ENCODE data around the gene RNU6-1.

The RNU6-1 gene

GRCh38 chr15:67805666-67806516, 34.0 kb downstream of the RNU6-1 start:
- Histone ChIP-seq H3K36me3 (ENCODE audit: control insufficient read depth, insufficient read depth, low read length) (no peaks in the 10 kb centered on the region), H3K9ac (ENCODE audit: low read length) (no peak overlapping the region), H3K79me1 (ENCODE audit: low read length) (no peaks in the 10 kb centered on the region), H4K5ac (ENCODE audit: low read length) (no peak overlapping the region), H3K56ac (ENCODE audit: low read length) (no peak overlapping the region), H3K27me3 (ENCODE audit: insufficient read depth, low read length, poor library complexity) (no peaks in the 10 kb centered on the region), H2BK5ac (ENCODE audit: low read length) (no peak overlapping the region), H3K4me1 (ENCODE audit: control insufficient read depth, low read depth, low read length) (peaks cover 6% of the 10 kb centered on the region), H2AK5ac (ENCODE audit: low read length) (no peak overlapping the region), H3K4me2 (ENCODE audit: low read length) (no peak overlapping the region), H3K18ac (ENCODE audit: low read length) (no peak overlapping the region), H3K4me3 (ENCODE audit: low read length) (no peak overlapping the region), H3K27ac (ENCODE audit: low read depth, low read length) (no peak overlapping the region), H2BK120ac (ENCODE audit: low read depth, low read length) (no peak overlapping the region), H4K8ac (ENCODE audit: low read depth, low read length) (no peak overlapping the region), H3K4ac (ENCODE audit: low read depth, low read length) (no peak overlapping the region), H3K23ac (ENCODE audit: low read length) (peak overlapping the region; percentile 6), H3K79me2 (ENCODE audit: control insufficient read depth, insufficient read depth, low read length) (no peaks in the 10 kb centered on the region), H2BK15ac (replicated peaks; ENCODE audit: low read depth) (no peak overlapping the region)
- DNase-seq = no peak
- WGBS (ENCODE audit: extremely low coverage, insufficient coverage, low lambda C conversion rate) = no CpG with 5 or more reads among the region's 16 CpGs

- no peak overlapping the region for H3K4me2 ChIP-seq (ENCODE audit: low read length)
- no peaks in the 10 kb centered on the region for H3K27me3 ChIP-seq (ENCODE audit: insufficient read depth, low read length, poor library complexity)
- H2BK120ac ChIP-seq (ENCODE audit: low read depth, low read length) = no peak overlapping the region
- H3K4ac ChIP-seq (ENCODE audit: low read depth, low read length) = no peak overlapping the region
- no peak overlapping the region for H4K5ac ChIP-seq (ENCODE audit: low read length)
- peaks cover 6% of the 10 kb centered on the region for H3K4me1 ChIP-seq (ENCODE audit: control insufficient read depth, low read depth, low read length)
- no peaks in the 10 kb centered on the region for H3K79me2 ChIP-seq (ENCODE audit: control insufficient read depth, insufficient read depth, low read length)
- peak overlapping the region; percentile 6 for H3K23ac ChIP-seq (ENCODE audit: low read length)
- no peak for DNase-seq
- no peaks in the 10 kb centered on the region for H3K36me3 ChIP-seq (ENCODE audit: control insufficient read depth, insufficient read depth, low read length)
- H2BK15ac ChIP-seq (replicated peaks; ENCODE audit: low read depth) = no peak overlapping the region
- no peak overlapping the region for H3K27ac ChIP-seq (ENCODE audit: low read depth, low read length)
- no peak overlapping the region for H3K4me3 ChIP-seq (ENCODE audit: low read length)
- no peak overlapping the region for H4K8ac ChIP-seq (ENCODE audit: low read depth, low read length)
- H3K79me1 ChIP-seq (ENCODE audit: low read length) = no peaks in the 10 kb centered on the region
- no CpG with 5 or more reads among the region's 17 CpGs for WGBS (ENCODE audit: extremely low coverage, insufficient coverage, low lambda C conversion rate)
- H3K9ac ChIP-seq (ENCODE audit: low read length) = no peak overlapping the region
- H3K18ac ChIP-seq (ENCODE audit: low read length) = no peak overlapping the region
- H2BK5ac ChIP-seq (ENCODE audit: low read length) = no peak overlapping the region
- peak overlapping the region; percentile 33 for H2AK5ac ChIP-seq (ENCODE audit: low read length)
- no peak overlapping the region for H3K56ac ChIP-seq (ENCODE audit: low read length)
Measured at GRCh38 chr15:67805008-67805665, 34.7 kb downstream of the RNU6-1 start.

- H2BK15ac ChIP-seq (replicated peaks; ENCODE audit: low read depth) = no peak overlapping the region
Measured at GRCh38 chr15:67803996-67804843, 35.6 kb downstream of the RNU6-1 start.

GRCh38 chr15:67803299-67803698, 36.5 kb downstream of the RNU6-1 start:
- Histone ChIP-seq H3K9ac (ENCODE audit: low read length) (no peak overlapping the region), H3K36me3 (ENCODE audit: control insufficient read depth, insufficient read depth, low read length) (no peaks in the 10 kb centered on the region), H2BK5ac (ENCODE audit: low read length) (no peak overlapping the region), H4K5ac (ENCODE audit: low read length) (no peak overlapping the region), H2AK5ac (ENCODE audit: low read length) (no peak overlapping the region), H4K8ac (ENCODE audit: low read depth, low read length) (no peak overlapping the region), H3K79me1 (ENCODE audit: low read length) (no peaks in the 10 kb centered on the region), H3K4me3 (ENCODE audit: low read length) (no peak overlapping the region), H3K27ac (ENCODE audit: low read depth, low read length) (no peak overlapping the region), H3K18ac (ENCODE audit: low read length) (no peak overlapping the region), H3K27me3 (ENCODE audit: insufficient read depth, low read length, poor library complexity) (no peaks in the 10 kb centered on the region), H3K4ac (ENCODE audit: low read depth, low read length) (no peak overlapping the region), H2BK15ac (replicated peaks; ENCODE audit: low read depth) (no peak overlapping the region), H3K4me1 (ENCODE audit: control insufficient read depth, low read depth, low read length) (peaks cover 6% of the 10 kb centered on the region), H3K56ac (ENCODE audit: low read length) (no peak overlapping the region), H3K79me2 (ENCODE audit: control insufficient read depth, insufficient read depth, low read length) (no peaks in the 10 kb centered on the region), H3K23ac (ENCODE audit: low read length) (no peak overlapping the region), H2BK120ac (ENCODE audit: low read depth, low read length) (no peak overlapping the region), H3K4me2 (ENCODE audit: low read length) (no peak overlapping the region)
- DNase-seq = no peak
- no CpG with 5 or more reads among the region's 3 CpGs for WGBS (ENCODE audit: extremely low coverage, insufficient coverage, low lambda C conversion rate)

More at GRCh38 chr15:67803996-67804843, 35.6 kb downstream of the RNU6-1 start:
- WGBS (ENCODE audit: extremely low coverage, insufficient coverage, low lambda C conversion rate) = no CpG with 5 or more reads among the region's 27 CpGs
- Histone ChIP-seq H3K79me1 (ENCODE audit: low read length) (no peaks in the 10 kb centered on the region), H3K4ac (ENCODE audit: low read depth, low read length) (no peak overlapping the region), H3K27me3 (ENCODE audit: insufficient read depth, low read length, poor library complexity) (no peaks in the 10 kb centered on the region), H4K8ac (ENCODE audit: low read depth, low read length) (no peak overlapping the region), H4K5ac (ENCODE audit: low read length) (no peak overlapping the region), H3K4me3 (ENCODE audit: low read length) (no peak overlapping the region), H3K4me1 (ENCODE audit: control insufficient read depth, low read depth, low read length) (peaks cover 6% of the 10 kb centered on the region), H3K36me3 (ENCODE audit: control insufficient read depth, insufficient read depth, low read length) (no peaks in the 10 kb centered on the region), H3K79me2 (ENCODE audit: control insufficient read depth, insufficient read depth, low read length) (no peaks in the 10 kb centered on the region), H3K4me2 (ENCODE audit: low read length) (no peak overlapping the region), H3K9ac (ENCODE audit: low read length) (no peak overlapping the region), H2AK5ac (ENCODE audit: low read length) (no peak overlapping the region), H3K23ac (ENCODE audit: low read length) (no peak overlapping the region), H2BK5ac (ENCODE audit: low read length) (no peak overlapping the region), H3K56ac (ENCODE audit: low read length) (peak overlapping the region; percentile 27), H3K18ac (ENCODE audit: low read length) (no peak overlapping the region), H2BK120ac (ENCODE audit: low read depth, low read length) (no peak overlapping the region), H3K27ac (ENCODE audit: low read depth, low read length) (no peak overlapping the region)
- DNase-seq = peak; percentile 83

GRCh38 chr15:67801926-67802914, 37.6 kb downstream of the RNU6-1 start:
- Histone ChIP-seq H3K9ac (ENCODE audit: low read length) (no peak overlapping the region), H2BK120ac (ENCODE audit: low read depth, low read length) (no peak overlapping the region), H3K23ac (ENCODE audit: low read length) (no peak overlapping the region), H3K27me3 (ENCODE audit: insufficient read depth, low read length, poor library complexity) (no peaks in the 10 kb centered on the region), H3K79me1 (ENCODE audit: low read length) (no peaks in the 10 kb centered on the region), H3K79me2 (ENCODE audit: control insufficient read depth, insufficient read depth, low read length) (no peaks in the 10 kb centered on the region), H2AK5ac (ENCODE audit: low read length) (no peak overlapping the region), H2BK15ac (replicated peaks; ENCODE audit: low read depth) (no peak overlapping the region), H3K4ac (ENCODE audit: low read depth, low read length) (no peak overlapping the region), H3K4me2 (ENCODE audit: low read length) (no peak overlapping the region), H4K8ac (ENCODE audit: low read depth, low read length) (no peak overlapping the region), H3K56ac (ENCODE audit: low read length) (no peak overlapping the region), H4K5ac (ENCODE audit: low read length) (no peak overlapping the region), H3K4me1 (ENCODE audit: control insufficient read depth, low read depth, low read length) (peaks cover 6% of the 10 kb centered on the region), H3K18ac (ENCODE audit: low read length) (no peak overlapping the region), H2BK5ac (ENCODE audit: low read length) (no peak overlapping the region), H3K36me3 (ENCODE audit: control insufficient read depth, insufficient read depth, low read length) (no peaks in the 10 kb centered on the region), H3K4me3 (ENCODE audit: low read length) (no peak overlapping the region), H3K27ac (ENCODE audit: low read depth, low read length) (no peak overlapping the region)
- no peak for DNase-seq
- no CpG with 5 or more reads among the region's 19 CpGs for WGBS (ENCODE audit: extremely low coverage, insufficient coverage, low lambda C conversion rate)

Data from mesendoderm (in vitro differentiated cells).